VCaP (cell line): ENCODE data around the gene SMARCC2.

Experiments used
- H3K27ac ChIP-seq: fragments of 450-650 bp; 2 replicates; pipeline ENCODE4 v1.5.1; 2017
- CTCF ChIP-seq: fragments of 450-650 bp; conservative IDR thresholded peaks from 2 replicates; pipeline ENCODE4 v1.5.1; 2017; ENCODE audit warnings: mild to moderate bottlenecking, moderate library complexity

The SMARCC2 gene

GRCh38 chr12:56157201-56158028 is 31.9 kb downstream of the SMARCC2 start:
- H3K27ac ChIP-seq = peak overlapping the region; percentile 94
- peak; percentile 62 for TF ChIP-seq CTCF

GRCh38 chr12:56156464-56157200 is 32.7 kb downstream of the SMARCC2 start:
- H3K27ac ChIP-seq = peak overlapping the region; percentile 94

GRCh38 chr12:56155256-56155845 is 33.9 kb downstream of the SMARCC2 start:
- no peak for TF ChIP-seq CTCF
- peak overlapping the region; percentile 94 for H3K27ac ChIP-seq

GRCh38 chr12:56154818-56155217 is 34.5 kb downstream of the SMARCC2 start:
- TF ChIP-seq CTCF = no peak
- no peak overlapping the region for H3K27ac ChIP-seq

- TF ChIP-seq CTCF = no peak
- H3K27ac ChIP-seq = no peak overlapping the region; the same call in 1 of the 2 replicates
Measured at GRCh38 chr12:56154246-56154771, 35.0 kb downstream of the SMARCC2 start.

GRCh38 chr12:56153678-56154065 is 35.6 kb downstream of the SMARCC2 start:
- H3K27ac ChIP-seq = no peak overlapping the region; the same call in 1 of the 2 replicates
- no peak for TF ChIP-seq CTCF

- H3K27ac ChIP-seq = peak overlapping the region; percentile 95
Measured at GRCh38 chr12:56152756-56153677, 36.3 kb downstream of the SMARCC2 start.

More at GRCh38 chr12:56152756-56153677, 36.3 kb downstream of the SMARCC2 start:
- no peak for TF ChIP-seq CTCF
